Measurements from ENCODE around the gene NMUR1.

DNA sequence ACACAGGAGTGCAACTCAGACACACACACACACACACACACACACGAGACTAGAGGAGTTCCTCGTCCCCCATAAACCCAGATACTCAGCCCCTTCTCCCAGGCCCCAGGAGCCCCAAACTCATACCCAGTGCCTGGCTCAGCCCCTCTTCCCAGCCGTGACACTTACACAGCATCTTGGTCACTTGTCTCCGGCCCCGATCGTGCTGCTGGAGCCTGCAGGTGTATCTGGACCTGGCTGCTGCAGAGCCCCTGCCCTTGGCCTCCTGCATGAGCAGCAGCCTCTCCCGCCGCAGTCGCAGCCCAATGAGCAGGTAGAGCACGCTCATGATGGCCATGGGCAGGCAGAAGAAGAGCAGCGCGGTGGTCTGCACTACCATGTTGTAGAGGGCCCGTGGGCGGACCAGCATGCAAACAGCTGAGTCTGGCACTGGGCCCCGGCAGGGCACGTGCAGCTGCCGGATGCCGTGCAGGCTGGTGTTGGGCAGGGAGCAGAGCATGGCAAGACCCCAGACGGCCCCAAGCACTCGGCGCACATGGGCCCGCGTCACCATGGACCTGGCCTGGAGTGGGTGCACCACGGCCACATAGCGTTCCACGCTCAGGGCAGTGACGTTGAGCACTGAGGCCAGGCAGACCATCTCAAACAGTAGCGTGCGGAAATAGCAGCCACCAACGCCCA, 2.1 kb downstream of the NMUR1 start:
- TF ChIP-seq, protein P1, sequence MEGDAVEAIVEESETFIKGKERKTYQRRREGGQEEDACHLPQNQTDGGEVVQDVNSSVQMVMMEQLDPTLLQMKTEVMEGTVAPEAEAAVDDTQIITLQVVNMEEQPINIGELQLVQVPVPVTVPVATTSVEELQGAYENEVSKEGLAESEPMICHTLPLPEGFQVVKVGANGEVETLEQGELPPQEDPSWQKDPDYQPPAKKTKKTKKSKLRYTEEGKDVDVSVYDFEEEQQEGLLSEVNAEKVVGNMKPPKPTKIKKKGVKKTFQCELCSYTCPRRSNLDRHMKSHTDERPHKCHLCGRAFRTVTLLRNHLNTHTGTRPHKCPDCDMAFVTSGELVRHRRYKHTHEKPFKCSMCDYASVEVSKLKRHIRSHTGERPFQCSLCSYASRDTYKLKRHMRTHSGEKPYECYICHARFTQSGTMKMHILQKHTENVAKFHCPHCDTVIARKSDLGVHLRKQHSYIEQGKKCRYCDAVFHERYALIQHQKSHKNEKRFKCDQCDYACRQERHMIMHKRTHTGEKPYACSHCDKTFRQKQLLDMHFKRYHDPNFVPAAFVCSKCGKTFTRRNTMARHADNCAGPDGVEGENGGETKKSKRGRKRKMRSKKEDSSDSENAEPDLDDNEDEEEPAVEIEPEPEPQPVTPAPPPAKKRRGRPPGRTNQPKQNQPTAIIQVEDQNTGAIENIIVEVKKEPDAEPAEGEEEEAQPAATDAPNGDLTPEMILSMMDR (IDR thresholded peaks at IDR 0.05) = no peak
- TF ChIP-seq POLR2A (IDR thresholded peaks at IDR 0.05) (no peak), POLR2AphosphoS5 (IDR thresholded peaks at IDR 0.05) (no peak)

All from stomach (tissue), 4 donors.